Spinal cord (tissue), 10 donors: ENCODE results near the gene TACR1. TPM values are rescaled to one million over a fixed set of nuclear protein-coding genes. Genes with fewer than 3 reads are reported as not detected.
"Not testable (repeated sequence)": the region's sequence is repeated elsewhere in the genome, so short reads cannot be mapped to it uniquely, and the experiment has no call there.

Source experiments
- DNase-seq, 6 donors: peaks; one replicate each; pipeline versions ENCODE4 v3.0.0 to v3.0.0-alpha.2; 2013 to 2015; ENCODE audit warnings: low spot score in 6 of 6, low read depth in 4 of 6
- H3K27ac ChIP-seq: one replicate; pipeline ENCODE4 v1.5.1; 2013; ENCODE audit warnings: low read depth, low read length, control low read depth
- H3K27me3 ChIP-seq: one replicate; pipeline ENCODE4 v1.6.1; 2013; ENCODE audit warnings: low read length; ENCODE audit not compliant: control insufficient read depth, insufficient read depth
- H3K36me3 ChIP-seq: one replicate; pipeline ENCODE4 v1.6.1; 2013; ENCODE audit warnings: low read length; ENCODE audit not compliant: control insufficient read depth, insufficient read depth
- H3K4me1 ChIP-seq: one replicate; pipeline ENCODE4 v1.6.1; 2013; ENCODE audit warnings: low read length; ENCODE audit not compliant: control insufficient read depth, insufficient read depth
- H3K4me3 ChIP-seq: one replicate; pipeline ENCODE4 v1.5.1; 2013; ENCODE audit warnings: low read depth, low read length, control low read depth
- H3K9me3 ChIP-seq: one replicate; pipeline ENCODE4 v1.6.1; 2013; ENCODE audit warnings: low read length; ENCODE audit not compliant: control insufficient read depth, insufficient read depth
- WGBS: methylation state at CpG from one replicate; pipeline ENCODE4 v1.1.5; 2013; ENCODE audit warnings: missing lambda C conversion rate; ENCODE audit not compliant: insufficient coverage; 5-methylcytosine and 5-hydroxymethylcytosine counted together
- long read RNA-seq, 4 donors: transcript quantifications; one replicate each; lab custom pipeline, GENCODE V29; 2026
- polyA plus RNA-seq, 2 donors: library from polyadenylated mRNA; unstranded; fragments of 120-200 nt; gene quantifications; one replicate each; pipeline ENCODE4 v1.2.1, GENCODE V29; 2013; ENCODE audit not compliant: insufficient read length in 2 of 2
- total RNA-seq, 2 donors: library from RNA; depleted of rRNA in 1 of 2; stranded (reverse); fragments of 120-200 nt in 1 of 2; fragments of >200 nt in 1 of 2; gene quantifications; one replicate each; pipeline versions ENCODE4 v1.2.3 to v1.2.4, GENCODE V29; 2013 to 2014
- donor health status: healthy.

The TACR1 gene, protein sequence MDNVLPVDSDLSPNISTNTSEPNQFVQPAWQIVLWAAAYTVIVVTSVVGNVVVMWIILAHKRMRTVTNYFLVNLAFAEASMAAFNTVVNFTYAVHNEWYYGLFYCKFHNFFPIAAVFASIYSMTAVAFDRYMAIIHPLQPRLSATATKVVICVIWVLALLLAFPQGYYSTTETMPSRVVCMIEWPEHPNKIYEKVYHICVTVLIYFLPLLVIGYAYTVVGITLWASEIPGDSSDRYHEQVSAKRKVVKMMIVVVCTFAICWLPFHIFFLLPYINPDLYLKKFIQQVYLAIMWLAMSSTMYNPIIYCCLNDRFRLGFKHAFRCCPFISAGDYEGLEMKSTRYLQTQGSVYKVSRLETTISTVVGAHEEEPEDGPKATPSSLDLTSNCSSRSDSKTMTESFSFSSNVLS
- total RNA-seq (1 to 10 TPM; 1.7 to 7.3 TPM), polyA plus RNA-seq (1 to 10 TPM; 6.2 to 7.8 TPM)
- long read RNA-seq, donor 1, full-length matches to known transcripts: 4 of 4 reads
- long read RNA-seq, donor 1, partial matches to known transcripts: 0 of 4 reads
- long read RNA-seq, donor 1, other reads (novel, unspliced or antisense): 0 of 4 reads
- long read RNA-seq, donor 2, full-length matches to known transcripts: 3 of 3 reads
- long read RNA-seq, donor 2, partial matches to known transcripts: 0 of 3 reads
- long read RNA-seq, donor 2, other reads (novel, unspliced or antisense): 0 of 3 reads
- long read RNA-seq, donor 3, full-length matches to known transcripts: 2 of 2 reads
- long read RNA-seq, donor 3, partial matches to known transcripts: 0 of 2 reads
- long read RNA-seq, donor 3, other reads (novel, unspliced or antisense): 0 of 2 reads
- long read RNA-seq, donor 4: 0 reads

DNA sequence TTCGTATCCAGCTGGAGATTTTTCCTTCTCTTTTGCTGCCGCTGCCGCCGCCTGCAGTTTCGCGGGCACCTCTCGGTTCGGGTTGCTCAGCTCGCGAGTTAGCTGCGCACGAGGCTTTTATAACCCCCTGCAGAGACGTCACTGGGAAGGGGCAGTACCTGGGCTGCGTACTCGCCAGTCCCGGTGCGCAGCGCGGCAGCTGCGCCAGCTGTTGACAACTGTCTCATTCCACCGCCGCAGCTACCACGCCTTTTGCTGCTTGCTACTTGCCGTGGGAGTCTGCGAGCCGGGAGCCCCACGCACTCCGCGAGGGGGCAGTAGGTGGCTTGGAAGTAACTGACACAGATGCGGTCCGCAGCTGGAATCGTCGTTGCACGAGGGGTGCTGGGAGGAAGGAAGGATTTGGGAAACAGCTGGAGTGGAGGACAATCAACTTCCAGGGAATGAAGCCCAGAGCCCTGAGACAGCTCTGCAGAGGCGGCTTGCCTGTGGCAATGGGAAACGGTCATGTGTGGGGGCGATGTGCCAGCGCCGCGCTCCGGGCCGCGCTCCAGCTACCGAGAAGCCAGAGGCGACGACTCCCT, at the start of gene TACR1:
Gene TACR1, minus strand, starts transcription at position 93 of the 584 bp plus-strand sequence. CDS start 586 bp downstream, outside the sequence.
- Histone ChIP-seq H3K4me1 (peaks cover 24% of the 10 kb centered on the region), H3K4me3 (peak within 1 kb of the TSS; percentile 49), H3K9me3 (no peaks in the 10 kb centered on the region), H3K27me3 (peaks cover 37% of the 10 kb centered on the region), H3K36me3 (no peaks in the 10 kb centered on the region), H3K27ac (peak within 1 kb of the TSS; percentile 20)
- DNase-seq: peak; percentile 52 to 96 (median 70)
- under 1% methylated on average over 46 of the region's 46 CpGs for WGBS

DNA sequence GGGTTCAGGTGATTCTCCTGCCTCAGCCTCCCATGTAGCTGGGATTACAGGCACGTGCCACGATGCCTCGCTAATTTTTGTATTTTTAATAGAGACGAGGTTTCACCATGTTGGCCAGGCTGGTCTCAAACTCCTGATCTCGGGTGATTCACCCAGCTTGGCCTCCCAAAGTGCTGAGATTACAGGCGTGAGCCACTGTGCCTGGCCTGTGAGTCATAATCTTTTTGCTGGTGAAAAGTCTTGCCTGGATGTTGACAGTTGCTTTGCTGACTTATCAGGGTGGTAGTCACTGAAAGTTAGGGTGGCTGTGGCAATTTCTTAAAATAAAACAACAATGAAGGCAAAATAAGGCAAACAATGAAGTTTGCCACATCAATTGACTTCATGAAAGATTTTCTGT, 49.3 kb upstream of the TACR1 start:
- not testable (repeated sequence) for H3K9me3 ChIP-seq, H3K4me3 ChIP-seq, H3K27me3 ChIP-seq, H3K4me1 ChIP-seq, DNase-seq, H3K27ac ChIP-seq, H3K36me3 ChIP-seq
- 95% methylated on average over 6 of the region's 6 CpGs for WGBS

DNA sequence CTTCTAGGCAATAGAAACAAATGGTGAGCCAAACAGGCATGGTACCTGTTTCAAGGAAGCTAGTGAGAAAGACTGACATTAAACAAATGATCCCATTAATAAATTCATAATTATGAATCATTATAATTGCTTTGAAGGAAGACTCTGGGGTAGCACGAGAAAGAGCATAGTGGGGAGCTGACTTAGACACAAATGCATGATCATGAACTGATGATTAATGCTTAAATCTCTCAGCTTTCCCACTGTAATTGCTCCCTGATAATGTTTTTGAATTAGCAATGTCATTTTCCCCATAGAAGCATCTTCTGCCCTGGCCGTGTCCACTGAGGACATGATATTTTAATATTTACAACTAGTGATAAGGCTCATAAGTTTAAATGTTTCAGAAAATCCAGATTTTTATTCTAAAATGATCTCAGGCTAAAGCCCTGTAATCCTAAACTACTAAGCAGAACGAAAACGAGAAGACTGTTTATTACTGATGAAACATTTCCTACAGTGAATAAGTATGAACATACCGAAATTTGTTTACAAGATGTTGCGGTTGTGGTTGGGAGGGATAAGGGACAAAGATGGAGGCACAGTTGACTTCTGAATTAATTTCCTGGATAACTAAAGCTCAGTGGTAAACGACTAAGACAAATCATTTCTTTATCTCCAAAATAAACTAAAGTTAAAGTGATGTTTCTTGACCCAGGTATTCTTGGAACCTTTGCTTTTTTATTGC, 47.3 kb upstream of the TACR1 start:
- Histone ChIP-seq H3K4me1 (no peaks in the 10 kb centered on the region), H3K36me3 (no peaks in the 10 kb centered on the region), H3K9me3 (peaks cover 7% of the 10 kb centered on the region), H3K27me3 (no peaks in the 10 kb centered on the region), H3K4me3 (no peak overlapping the region), H3K27ac (no peak overlapping the region)
- no peak for DNase-seq
- no CpG with 5 or more reads among the region's 7 CpGs for WGBS

DNA sequence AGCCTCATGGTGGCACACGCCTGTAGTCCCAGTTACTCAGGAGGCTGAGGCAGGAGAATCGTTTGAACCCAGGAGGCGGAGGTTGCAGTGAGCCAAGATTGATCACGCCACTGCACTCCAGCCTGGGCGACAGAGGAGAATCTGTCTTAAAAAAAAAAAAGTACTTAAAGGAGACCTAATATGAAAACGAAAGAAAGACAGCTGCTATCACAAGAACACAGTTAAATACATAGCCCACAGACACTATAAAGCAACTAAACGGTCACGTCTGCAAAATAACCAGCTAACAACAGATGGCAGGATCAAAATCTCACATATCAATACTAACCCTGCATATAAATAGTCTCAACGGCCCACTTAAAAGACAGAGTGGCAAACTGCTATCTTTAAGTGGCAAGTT, 43.9 kb upstream of the TACR1 start:
- 100% methylated on average over 4 of the region's 9 CpGs for WGBS
- H3K36me3 ChIP-seq: no peaks in the 10 kb centered on the region
- H3K9me3 ChIP-seq: peaks cover 2% of the 10 kb centered on the region

DNA sequence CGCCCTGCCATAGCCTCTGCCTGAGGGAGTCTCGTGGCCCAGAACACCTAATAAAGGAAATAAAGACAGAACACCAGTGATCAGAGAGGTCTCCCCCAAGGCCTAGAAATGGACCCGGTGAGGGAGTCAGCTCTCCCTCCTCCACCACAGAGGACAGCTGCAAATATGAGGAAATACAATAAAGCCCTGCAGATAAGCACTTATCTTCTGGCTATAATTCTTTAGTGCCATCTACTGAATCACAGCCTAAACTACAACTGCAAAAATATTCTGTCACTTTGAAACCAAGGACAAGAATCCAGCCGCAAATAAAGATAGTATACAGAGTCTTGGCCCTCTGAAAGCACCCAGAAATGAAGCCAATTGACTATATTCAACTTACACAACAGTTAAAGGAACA, 42.4 kb upstream of the TACR1 start:
- no peak overlapping the region for H3K4me3 ChIP-seq
- peaks cover 2% of the 10 kb centered on the region for H3K9me3 ChIP-seq
- no peaks in the 10 kb centered on the region for H3K4me1 ChIP-seq
- H3K27me3 ChIP-seq: no peaks in the 10 kb centered on the region
- no peaks in the 10 kb centered on the region for H3K36me3 ChIP-seq
- WGBS: 85% methylated on average over 2 of the region's 4 CpGs
- H3K27ac ChIP-seq: no peak overlapping the region
- DNase-seq: no peak

More for the DNA sequence above, 43.9 kb upstream of the TACR1 start:
- H3K27me3 ChIP-seq: no peaks in the 10 kb centered on the region
- no peak overlapping the region for H3K27ac ChIP-seq
- no peak overlapping the region for H3K4me3 ChIP-seq
- DNase-seq: no peak
- H3K4me1 ChIP-seq: no peaks in the 10 kb centered on the region

DNA sequence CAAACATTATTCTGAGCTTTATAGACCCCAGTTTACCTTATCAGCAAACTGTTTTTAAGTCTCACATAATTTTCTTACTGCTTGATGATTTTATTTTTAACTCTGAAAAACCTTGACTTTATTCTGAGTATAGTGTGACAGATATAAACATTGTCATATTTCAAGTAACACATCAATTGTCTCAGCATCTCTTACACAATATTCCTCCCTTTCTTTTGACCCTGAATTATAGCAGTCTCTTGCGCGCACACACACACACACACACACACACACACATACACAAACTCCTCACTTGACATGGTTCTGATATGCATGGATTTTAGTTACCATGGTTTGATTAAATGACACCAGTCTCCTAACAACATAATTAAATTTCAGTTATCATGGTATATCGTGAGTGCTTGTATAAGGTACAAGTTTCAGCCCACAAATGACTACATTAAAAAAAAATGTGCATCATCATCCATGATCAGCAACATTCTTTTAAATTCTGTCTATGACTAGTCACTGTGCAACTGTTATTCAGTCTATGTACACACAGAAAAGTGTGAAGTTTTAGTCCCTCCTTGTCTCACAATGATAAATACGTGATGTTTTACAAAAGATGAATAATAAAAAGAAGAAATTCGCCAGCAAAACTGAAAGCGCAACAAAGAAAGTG, 39.5 kb upstream of the TACR1 start:
- H3K4me1 ChIP-seq: no peaks in the 10 kb centered on the region
- no peaks in the 10 kb centered on the region for H3K36me3 ChIP-seq
- no peak for DNase-seq
- peaks cover 2% of the 10 kb centered on the region for H3K9me3 ChIP-seq
- H3K4me3 ChIP-seq: no peak overlapping the region
- H3K27me3 ChIP-seq: no peaks in the 10 kb centered on the region
- no peak overlapping the region for H3K27ac ChIP-seq
- 96% methylated on average over 3 of the region's 6 CpGs for WGBS

DNA sequence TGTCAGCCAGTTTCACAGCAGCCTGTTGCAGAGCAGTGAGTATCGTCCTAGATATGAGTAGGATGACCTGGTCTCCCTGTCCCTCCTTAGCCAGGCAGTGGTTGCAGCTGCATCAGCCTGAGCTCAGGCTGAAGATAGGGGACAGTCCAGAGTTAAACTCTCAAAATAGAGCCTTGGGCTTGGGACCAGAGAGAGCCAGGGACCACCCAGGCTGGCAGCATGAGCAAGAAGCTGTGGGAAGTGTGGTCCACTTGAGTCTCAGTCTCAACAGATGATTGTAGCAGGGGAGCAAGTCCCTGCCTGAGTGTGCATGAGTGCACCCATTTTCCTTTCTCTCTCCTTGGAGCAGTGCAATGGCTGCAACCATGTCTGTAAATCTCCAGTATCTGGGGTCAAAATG, 38.0 kb upstream of the TACR1 start:
- Histone ChIP-seq H3K27me3 (no peaks in the 10 kb centered on the region), H3K9me3 (peaks cover 2% of the 10 kb centered on the region), H3K36me3 (no peaks in the 10 kb centered on the region), H3K4me3 (no peak overlapping the region), H3K27ac (no peak overlapping the region), H3K4me1 (no peaks in the 10 kb centered on the region)
- 73% methylated on average over 1 of the region's 1 CpG for WGBS
- no peak for DNase-seq

DNA sequence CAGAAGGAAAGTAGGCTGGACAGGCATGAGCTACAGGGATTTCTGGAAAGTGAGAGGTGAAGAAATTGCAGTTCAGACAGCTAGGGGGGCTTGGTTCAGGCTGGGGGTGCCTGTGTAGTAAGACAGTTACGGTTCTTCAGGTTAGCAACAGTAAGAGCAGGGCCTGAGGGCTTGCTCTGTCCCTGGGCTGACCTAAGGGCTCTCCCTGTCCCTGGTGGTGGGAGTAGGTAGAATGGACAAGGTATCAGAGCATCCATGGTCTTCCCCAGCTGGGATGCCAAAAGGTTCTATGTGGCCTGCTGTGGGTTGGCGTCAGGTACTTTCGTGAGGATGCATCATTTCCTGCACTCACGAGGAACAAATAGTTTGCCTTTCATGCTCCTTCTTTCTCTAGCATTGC, 34.6 kb upstream of the TACR1 start:
- H3K27me3 ChIP-seq: no peaks in the 10 kb centered on the region
- H3K36me3 ChIP-seq: no peaks in the 10 kb centered on the region
- no peaks in the 10 kb centered on the region for H3K4me1 ChIP-seq
- no peaks in the 10 kb centered on the region for H3K9me3 ChIP-seq
- no peak for DNase-seq
- WGBS: 98% methylated on average over 4 of the region's 4 CpGs
- no peak overlapping the region for H3K4me3 ChIP-seq
- no peak overlapping the region for H3K27ac ChIP-seq

DNA sequence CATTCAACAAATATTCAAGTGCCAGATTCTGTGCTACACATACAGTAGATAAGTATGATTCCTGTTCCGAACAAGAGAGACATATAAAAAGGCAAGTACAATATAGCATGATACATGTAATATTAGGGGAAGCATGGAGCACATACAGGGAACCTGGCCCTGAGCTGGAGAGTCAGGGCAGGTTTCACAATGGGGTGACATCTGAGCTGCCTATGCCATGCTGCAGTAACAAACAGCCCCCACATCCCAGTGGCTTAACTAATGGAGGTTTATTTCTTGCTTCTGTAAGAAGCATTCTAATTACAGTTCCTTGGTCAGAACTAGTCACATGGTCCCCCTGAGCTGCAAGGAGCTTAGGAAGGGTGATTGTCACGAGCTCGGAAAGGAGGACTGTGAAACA, 27.3 kb upstream of the TACR1 start:
- H3K36me3 ChIP-seq: no peaks in the 10 kb centered on the region
- no peaks in the 10 kb centered on the region for H3K27me3 ChIP-seq
- H3K4me1 ChIP-seq: no peaks in the 10 kb centered on the region
- DNase-seq: no peak
- no peak overlapping the region for H3K27ac ChIP-seq
- no peaks in the 10 kb centered on the region for H3K9me3 ChIP-seq
- no CpG with 5 or more reads among the region's 3 CpGs for WGBS
- no peak overlapping the region for H3K4me3 ChIP-seq
